GM19099 (cell line): ENCODE measurements around the gene LPIN2.

ENCODE experiments used
- POLR2A ChIP-seq: IDR thresholded peaks from 3 replicates; pipeline ENCODE4 v1.6.1; 2011; ENCODE audit warnings: low read depth; ENCODE audit not compliant: insufficient read length; ENCODE audit errors: extremely low read depth

LPIN2 gene

DNA sequence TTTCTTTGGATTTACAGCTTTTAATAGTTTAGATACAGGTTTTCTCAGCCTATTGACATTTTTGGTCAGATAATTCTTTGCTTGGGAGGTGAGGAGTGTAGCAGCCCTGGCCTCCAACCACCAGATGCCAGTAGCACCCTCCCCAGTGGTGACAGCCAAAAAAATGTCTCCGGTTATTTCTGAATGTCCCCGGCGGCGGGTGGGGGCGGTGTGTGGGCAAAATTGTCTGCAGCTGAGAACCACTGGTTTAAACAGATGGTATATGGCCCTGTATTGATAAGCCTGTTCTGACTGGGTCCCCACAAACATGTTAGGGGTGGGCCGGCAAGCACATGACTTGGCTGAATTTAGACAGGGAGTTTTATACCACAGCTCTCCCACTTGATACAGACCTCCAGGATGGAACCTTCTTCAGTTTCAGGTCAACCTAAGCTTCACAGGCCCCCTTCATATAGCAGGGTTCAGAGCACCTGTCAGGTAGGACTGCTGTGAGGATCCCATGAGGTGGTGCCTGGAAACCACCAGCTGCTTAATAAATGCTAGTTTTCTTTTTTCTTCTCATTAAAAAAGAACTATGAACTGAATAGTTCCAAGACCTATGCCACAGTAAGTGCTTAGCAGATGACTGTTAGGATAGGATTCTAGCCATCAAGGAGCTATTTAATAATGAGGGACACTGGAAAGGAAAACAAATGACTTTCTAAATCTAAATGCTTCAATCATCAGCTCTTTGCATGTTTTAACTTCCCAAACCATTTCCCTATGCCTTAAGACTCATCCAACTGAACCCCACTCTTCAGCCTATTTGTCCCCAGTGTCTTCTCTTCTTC lies 18.1 kb downstream of the LPIN2 start:
- no peak for TF ChIP-seq POLR2A

GRCh38 chr18:2994020-2994589 lies 18.8 kb downstream of the LPIN2 start:
- no peak for TF ChIP-seq POLR2A

DNA sequence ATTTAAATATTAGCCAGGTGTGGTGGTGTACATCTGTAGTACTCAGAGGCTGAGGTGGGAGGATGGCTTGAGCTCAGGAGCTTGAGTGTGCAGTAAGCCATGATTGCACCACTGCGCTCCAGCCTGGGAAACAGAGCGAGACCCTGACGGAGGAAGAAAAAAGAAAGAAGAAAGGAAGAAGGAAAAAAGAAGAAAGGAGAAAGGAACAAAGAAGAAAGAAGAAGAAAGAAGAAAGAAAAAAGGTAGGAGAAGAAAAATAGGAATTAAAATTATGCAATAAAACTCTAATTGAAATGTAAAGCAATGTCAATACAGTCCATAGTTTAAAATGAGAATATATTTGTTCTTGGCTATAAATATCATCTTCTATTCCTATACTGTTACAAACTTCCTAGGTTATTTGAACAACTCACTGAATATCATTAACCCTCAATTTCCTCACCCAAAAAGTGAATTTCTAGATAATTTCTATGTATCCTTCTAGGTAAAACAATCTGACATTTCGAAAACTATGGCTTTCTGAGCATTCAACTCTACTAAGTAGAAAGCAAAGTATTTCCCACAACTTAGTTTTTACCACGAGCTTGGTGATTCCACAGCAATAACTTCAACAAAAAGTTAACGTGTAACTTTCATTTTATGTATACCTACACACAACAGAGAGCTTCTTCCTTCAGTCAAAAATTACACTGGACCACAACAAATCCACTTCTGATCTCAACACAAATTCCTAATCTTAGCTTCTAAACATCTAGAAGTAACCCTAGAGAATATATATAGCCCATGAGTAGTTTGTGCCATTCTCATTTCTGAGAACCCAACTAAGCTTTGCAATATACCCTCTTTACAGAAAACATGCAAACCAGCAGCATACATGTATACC lies 19.7 kb downstream of the LPIN2 start:
- no peak for TF ChIP-seq POLR2A

- no peak for TF ChIP-seq POLR2A
These were observed 21.8 kb downstream of the LPIN2 start for GRCh38 chr18:2990956-2991640.

DNA sequence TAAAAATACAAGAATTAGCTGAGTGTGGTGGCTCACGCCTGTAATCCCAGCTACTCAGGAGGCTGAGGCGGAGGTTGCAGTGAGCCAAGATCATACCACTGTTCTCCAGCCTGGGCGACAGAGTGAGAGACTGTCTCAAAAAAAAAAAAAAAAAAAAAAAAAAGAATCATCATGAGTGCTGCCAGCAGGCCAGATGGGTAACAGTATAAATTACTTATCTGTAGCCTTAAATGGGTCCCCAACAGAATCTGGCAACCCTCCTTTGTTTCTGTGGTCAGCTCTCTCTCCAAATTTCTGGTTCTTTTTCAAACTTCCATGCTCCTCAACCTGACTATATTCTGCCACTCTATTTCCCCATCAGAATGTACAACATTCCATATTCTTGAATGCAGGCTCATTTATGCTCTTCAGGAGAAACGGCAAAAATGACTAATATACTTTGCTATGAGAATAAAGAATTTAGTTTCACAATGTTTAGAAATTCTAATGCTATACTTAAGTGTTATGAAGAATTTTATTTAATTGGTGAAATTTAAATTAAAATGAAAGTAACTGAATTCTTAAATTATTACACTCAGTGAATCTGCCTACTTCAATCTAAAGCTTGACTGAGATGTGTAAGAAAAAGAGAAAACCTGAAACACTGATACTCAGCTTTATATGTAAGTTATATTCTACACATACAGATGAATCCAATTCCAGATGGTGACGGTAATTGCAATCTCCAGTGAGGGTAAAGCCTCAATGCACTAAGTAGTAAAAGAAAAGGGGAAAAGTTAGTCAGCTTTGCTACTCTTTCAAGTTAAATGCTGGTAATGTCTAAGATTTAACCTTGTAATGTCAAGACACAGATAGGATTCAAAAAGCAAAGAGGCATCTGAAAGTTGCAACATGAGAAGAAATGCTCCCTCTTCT lies 24.8 kb downstream of the LPIN2 start:
- no peak for TF ChIP-seq POLR2A

DNA sequence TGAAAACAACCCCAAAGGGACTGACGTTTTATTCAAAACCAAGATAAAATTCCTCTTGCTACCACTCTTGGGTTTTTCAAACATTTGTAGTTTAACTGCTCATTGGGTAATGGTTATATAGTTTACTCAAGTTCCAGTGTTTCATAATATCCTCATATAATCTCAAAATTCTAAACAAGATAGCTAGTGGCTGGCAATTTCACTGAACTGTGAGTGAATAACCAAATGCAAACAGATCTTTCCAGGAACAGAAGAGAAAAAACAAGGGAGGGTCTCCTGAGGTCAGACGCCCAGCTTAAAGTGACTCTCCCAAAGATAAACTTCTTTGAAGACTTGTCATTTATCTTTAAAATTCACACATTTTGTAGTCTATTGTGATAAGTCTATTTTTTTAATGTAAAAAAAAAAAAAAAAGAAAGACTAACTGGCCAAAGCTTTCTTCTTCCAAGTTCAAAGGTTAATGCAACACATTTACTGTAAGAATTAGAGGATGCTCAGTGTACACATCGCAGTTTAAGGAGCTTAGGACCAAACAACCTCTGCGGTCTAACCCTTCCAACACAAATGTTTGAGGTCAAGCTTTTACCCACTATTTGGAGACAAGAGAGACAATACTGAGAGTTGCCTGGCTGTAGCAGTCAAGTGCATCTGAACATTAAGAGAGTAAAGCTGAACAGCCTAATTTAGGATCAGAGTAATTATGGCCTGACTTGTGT lies 26.6 kb downstream of the LPIN2 start:
- TF ChIP-seq POLR2A: no peak

GRCh38 chr18:2985628-2986027 lies 27.3 kb downstream of the LPIN2 start:
- no peak for TF ChIP-seq POLR2A

DNA sequence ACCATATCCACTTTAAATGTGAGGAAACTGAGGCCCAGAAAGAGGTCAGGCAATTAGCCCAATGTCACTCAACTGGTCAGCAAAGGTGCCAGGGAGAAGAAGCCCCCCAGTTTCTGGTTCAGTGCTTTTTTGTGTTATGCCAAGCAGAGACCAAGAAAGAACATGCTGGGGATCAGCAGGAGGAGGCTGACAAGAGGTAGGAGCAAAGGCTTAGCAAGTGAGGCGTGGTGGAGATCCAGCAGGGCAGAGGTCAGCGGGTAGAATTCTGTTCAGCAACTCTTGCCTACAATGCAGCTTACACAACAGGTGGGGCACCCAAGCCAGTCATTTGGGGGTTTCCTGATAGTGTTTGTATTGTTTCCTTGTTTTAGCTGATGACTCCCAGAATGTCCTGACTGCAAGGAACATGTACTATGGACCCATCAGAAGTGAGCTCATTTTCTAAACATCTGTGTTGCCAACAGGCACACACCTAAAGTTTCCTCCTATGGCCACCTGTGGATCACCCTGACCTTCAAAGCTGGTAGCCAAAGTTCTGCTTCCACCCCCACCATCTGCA lies 28.2 kb downstream of the LPIN2 start:
- no peak for TF ChIP-seq POLR2A

DNA sequence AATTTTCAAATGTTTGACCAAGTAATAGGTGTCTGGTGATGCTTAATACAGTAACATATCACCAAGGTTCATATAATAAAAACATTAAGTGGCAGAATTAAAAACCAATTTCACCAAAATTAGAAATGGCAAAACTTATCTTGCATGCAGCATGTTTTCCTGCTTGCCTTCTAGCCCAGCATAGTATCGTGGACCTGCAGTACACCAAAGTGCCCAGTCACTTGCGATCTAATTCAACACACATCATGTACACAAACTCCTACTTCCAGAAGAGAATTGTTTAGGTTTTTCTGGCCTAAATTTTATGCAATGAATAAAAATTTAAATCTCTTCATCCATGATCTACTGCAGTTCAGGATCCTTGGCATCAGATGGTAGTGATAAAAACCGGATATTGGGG lies 28.9 kb downstream of the LPIN2 start:
- no peak for TF ChIP-seq POLR2A

- no peak for TF ChIP-seq POLR2A
These were observed 29.6 kb downstream of the LPIN2 start for GRCh38 chr18:2983296-2983695.

GRCh38 chr18:2982452-2983269 lies 30.3 kb downstream of the LPIN2 start:
- no peak for TF ChIP-seq POLR2A

GRCh38 chr18:2982022-2982421 lies 30.9 kb downstream of the LPIN2 start:
- TF ChIP-seq POLR2A: no peak
